Stimulated activated naive CD8-positive, alpha-beta T cell treated with anti-CD3 and anti-CD28 coated beads, Interleukin-15, amount 100 ng/mL, for 72 hours (primary cell): Measurements from ENCODE around the gene CD68.

Experiments used
- ATAC-seq: fragments of 150-1000 bp; cut with Tn5 transposase; 2 replicates; pipeline ENCODE4 v1.10.0; 2021; ENCODE audit warnings: mild to moderate bottlenecking, moderate library complexity
- DNase-seq, 2 donors: peaks; one replicate each; pipeline ENCODE4 v3.0.0; 2021 to 2022
- H3K27ac Mint-ChIP-seq, 2 donors: one replicate each; pipeline ENCODE4 v1.8.0; 2022; ENCODE audit warnings: mild to moderate bottlenecking in 2 of 2, mixed read lengths in 2 of 2, moderate library complexity in 2 of 2
- H3K27me3 Mint-ChIP-seq: one replicate; pipeline ENCODE4 v1.8.0; 2022; ENCODE audit warnings: mixed read lengths
- H3K4me1 Mint-ChIP-seq: one replicate; pipeline ENCODE4 v1.8.0; 2022; ENCODE audit warnings: mild to moderate bottlenecking, mixed read lengths
- H3K4me3 Mint-ChIP-seq, 2 donors: one replicate each; pipeline ENCODE4 v1.8.0; 2022; ENCODE audit warnings: mild to moderate bottlenecking in 2 of 2, mixed read lengths in 2 of 2, moderate library complexity in 1 of 2
- H3K9me3 Mint-ChIP-seq, 2 donors: one replicate each; pipeline ENCODE4 v1.8.0; 2022; ENCODE audit warnings: mixed read lengths in 2 of 2

Gene CD68

GRCh38 chr17:7572588-7573323 is 6.7 kb upstream of the CD68 start:
- Mint-ChIP-seq H3K27me3 (no peaks in the 10 kb centered on the region), H3K4me3 (peak overlapping the region; percentile 98 to 99), H3K9me3 (no peaks in the 10 kb centered on the region), H3K27ac (peak overlapping the region; percentile 100), H3K4me1 (peaks cover 83% of the 10 kb centered on the region)
- ATAC-seq (peak; percentile 88), DNase-seq (peak; percentile 100)

GRCh38 chr17:7573324-7574080 is 5.9 kb upstream of the CD68 start:
- Mint-ChIP-seq H3K9me3 (no peaks in the 10 kb centered on the region), H3K27me3 (no peaks in the 10 kb centered on the region), H3K4me3 (peak overlapping the region; percentile 98 to 99), H3K27ac (peak overlapping the region; percentile 100), H3K4me1 (peaks cover 87% of the 10 kb centered on the region)
- DNase-seq = peak; percentile 88 to 92
- peak; percentile 64 for ATAC-seq

GRCh38 chr17:7574176-7574953 is 5.1 kb upstream of the CD68 start:
- Mint-ChIP-seq H3K4me3 (peak overlapping the region; percentile 98 to 99), H3K27ac (peak overlapping the region; percentile 20 to 100), H3K9me3 (no peaks in the 10 kb centered on the region), H3K27me3 (no peaks in the 10 kb centered on the region), H3K4me1 (peaks cover 91% of the 10 kb centered on the region)
- DNase-seq = no peak
- ATAC-seq = no peak

- Mint-ChIP-seq H3K27ac (peak overlapping the region in 1 of 2 donors; percentile 89), H3K4me1 (peaks cover 97% of the 10 kb centered on the region), H3K4me3 (peak overlapping the region; percentile 98 to 99), H3K27me3 (no peaks in the 10 kb centered on the region), H3K9me3 (no peaks in the 10 kb centered on the region)
- no peak for DNase-seq
- ATAC-seq = no peak
These were observed 4.0 kb upstream of the CD68 start for GRCh38 chr17:7575481-7575883.

GRCh38 chr17:7575959-7576358 is 3.5 kb upstream of the CD68 start:
- Mint-ChIP-seq H3K9me3 (no peaks in the 10 kb centered on the region), H3K4me3 (peak overlapping the region; percentile 98 to 99), H3K27ac (peak overlapping the region in 1 of 2 donors; percentile 89), H3K27me3 (no peaks in the 10 kb centered on the region), H3K4me1 (peaks cover 97% of the 10 kb centered on the region)
- ATAC-seq = no peak
- no peak for DNase-seq

GRCh38 chr17:7576432-7576937 is 3.0 kb upstream of the CD68 start:
- Mint-ChIP-seq H3K4me1 (peaks cover 97% of the 10 kb centered on the region), H3K4me3 (peak overlapping the region; percentile 23 to 48), H3K9me3 (no peaks in the 10 kb centered on the region), H3K27ac (peak overlapping the region in 1 of 2 donors; percentile 89), H3K27me3 (no peaks in the 10 kb centered on the region)
- DNase-seq = no peak
- ATAC-seq = no peak

GRCh38 chr17:7577327-7578199 is 1.9 kb upstream of the CD68 start:
- DNase-seq = no peak
- Mint-ChIP-seq H3K4me3 (peak overlapping the region in 1 of 2 donors; percentile 35), H3K4me1 (peaks cover 97% of the 10 kb centered on the region), H3K27me3 (no peaks in the 10 kb centered on the region), H3K27ac (peak overlapping the region in 1 of 2 donors; percentile 90), H3K9me3 (no peaks in the 10 kb centered on the region)
- no peak for ATAC-seq

GRCh38 chr17:7579834-7580603 is 581 bp downstream of the CD68 start:
- peak overlapping the region in 1 of 2 donors; percentile 95 for H3K27ac Mint-ChIP-seq
- H3K9me3 Mint-ChIP-seq = no peaks in the 10 kb centered on the region
- peaks cover 94% of the 10 kb centered on the region for H3K4me1 Mint-ChIP-seq
- peak in 1 of 2 donors; percentile 65 for DNase-seq
- peak; percentile 41 for ATAC-seq
- H3K27me3 Mint-ChIP-seq = no peaks in the 10 kb centered on the region
- peak overlapping the region; percentile 61 to 86 for H3K4me3 Mint-ChIP-seq

- Mint-ChIP-seq H3K4me3 (peak overlapping the region; percentile 61 to 88), H3K9me3 (no peaks in the 10 kb centered on the region), H3K4me1 (peaks cover 94% of the 10 kb centered on the region)
These were observed 1.5 kb downstream of the CD68 start for GRCh38 chr17:7580604-7581575.

GRCh38 chr17:7582396-7583252 is 3.2 kb downstream of the CD68 start:
- Mint-ChIP-seq H3K4me1 (peaks cover 85% of the 10 kb centered on the region), H3K27me3 (no peaks in the 10 kb centered on the region), H3K27ac (peak overlapping the region; percentile 99 to 100), H3K4me3 (peak overlapping the region; percentile 88 to 97), H3K9me3 (no peaks in the 10 kb centered on the region)
- DNase-seq (no peak), ATAC-seq (no peak)

More at GRCh38 chr17:7580604-7581575, 1.5 kb downstream of the CD68 start:
- DNase-seq (no peak), ATAC-seq (no peak)
- Mint-ChIP-seq H3K27me3 (no peaks in the 10 kb centered on the region), H3K27ac (peak overlapping the region; percentile 85 to 89)

GRCh38 chr17:7583253-7584109 is 4.0 kb downstream of the CD68 start, which contains the start of gene MPDU1:
MPDU1 (plus strand) TSS chr17:7583852; CDS start chr17:7583863, 11 bp downstream.
- H3K9me3 Mint-ChIP-seq = no peaks in the 10 kb centered on the region
- H3K4me3 Mint-ChIP-seq = peak within 1 kb of the TSS; percentile 88 to 97
- ATAC-seq (peak; percentile 75), DNase-seq (peak; percentile 95 to 97)
- H3K27me3 Mint-ChIP-seq = no peaks in the 10 kb centered on the region
- H3K4me1 Mint-ChIP-seq = peaks cover 83% of the 10 kb centered on the region
- H3K27ac Mint-ChIP-seq = peak within 1 kb of the TSS; percentile 99 to 100
